ENCODE data around the gene MCCC1.

The MCCC1 gene

DNA sequence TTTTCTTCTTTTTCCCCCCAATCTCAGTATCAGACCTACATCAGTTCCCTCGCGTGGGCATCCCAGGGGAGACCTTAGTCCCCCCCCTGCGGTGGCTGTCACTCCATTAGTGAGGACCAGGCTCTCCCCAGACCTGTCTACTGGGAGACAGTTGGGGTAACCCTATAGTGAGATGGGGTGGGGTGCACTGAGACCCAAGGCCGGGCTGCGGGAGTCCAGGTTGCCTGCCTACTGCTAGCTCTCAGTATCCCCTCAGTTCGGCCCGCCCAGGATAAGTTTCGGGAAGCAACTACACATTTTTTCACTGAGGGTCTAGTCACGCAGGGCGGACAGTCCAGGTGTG, 118.3 kb downstream of the MCCC1 start:
- no peak for DNase-seq (ENCODE audit: low read depth, low spot score)

DNA sequence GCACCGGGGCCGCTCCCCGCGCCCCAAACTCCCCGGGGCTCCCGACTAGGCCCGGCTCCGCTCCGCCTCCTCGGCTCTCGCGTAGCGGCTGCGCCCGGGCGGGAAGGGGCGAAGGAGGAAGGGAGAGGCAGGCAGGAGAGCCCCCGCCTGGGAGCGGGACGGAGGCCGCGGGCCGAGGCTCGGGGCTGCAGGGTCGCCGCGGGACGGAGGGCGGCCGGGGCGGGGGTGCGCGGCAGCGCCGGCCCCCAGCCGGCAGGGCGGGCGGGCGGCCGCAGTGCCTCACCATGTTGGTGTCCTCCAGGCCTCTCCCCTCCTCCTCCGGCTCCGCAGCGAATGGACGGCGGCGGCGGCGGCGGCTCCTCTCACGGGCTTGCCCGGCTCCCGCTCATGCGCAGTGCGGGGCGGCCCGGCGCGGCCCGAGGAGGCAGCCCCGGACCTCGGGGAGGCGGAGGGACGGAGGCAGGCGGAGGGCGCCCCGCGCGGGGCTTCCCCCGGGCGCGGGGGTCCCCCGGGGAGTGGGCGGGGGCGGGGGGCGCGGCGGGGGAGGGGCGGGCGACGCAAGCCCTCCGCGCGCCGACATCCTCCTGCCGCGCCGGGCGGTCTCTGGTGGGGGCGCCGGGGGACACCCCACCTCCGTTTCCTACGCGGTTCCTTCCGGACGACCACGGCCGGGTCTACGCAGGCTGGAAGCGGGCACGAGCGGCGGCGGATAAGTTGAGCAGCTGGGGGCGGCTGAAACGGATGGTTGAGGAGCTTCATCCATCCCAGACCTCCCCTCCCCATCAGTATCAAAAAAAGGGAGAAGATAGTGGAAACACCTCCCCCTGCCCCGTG, 118.9 kb downstream of the MCCC1 start, which contains the start of gene DCUN1D1:
DCUN1D1 (minus strand) TSS at position 335 of the 834 bp plus-strand sequence; CDS start at position 286, 49 bp downstream.
- DNase-seq (ENCODE audit: low read depth, low spot score) = no peak

DNA sequence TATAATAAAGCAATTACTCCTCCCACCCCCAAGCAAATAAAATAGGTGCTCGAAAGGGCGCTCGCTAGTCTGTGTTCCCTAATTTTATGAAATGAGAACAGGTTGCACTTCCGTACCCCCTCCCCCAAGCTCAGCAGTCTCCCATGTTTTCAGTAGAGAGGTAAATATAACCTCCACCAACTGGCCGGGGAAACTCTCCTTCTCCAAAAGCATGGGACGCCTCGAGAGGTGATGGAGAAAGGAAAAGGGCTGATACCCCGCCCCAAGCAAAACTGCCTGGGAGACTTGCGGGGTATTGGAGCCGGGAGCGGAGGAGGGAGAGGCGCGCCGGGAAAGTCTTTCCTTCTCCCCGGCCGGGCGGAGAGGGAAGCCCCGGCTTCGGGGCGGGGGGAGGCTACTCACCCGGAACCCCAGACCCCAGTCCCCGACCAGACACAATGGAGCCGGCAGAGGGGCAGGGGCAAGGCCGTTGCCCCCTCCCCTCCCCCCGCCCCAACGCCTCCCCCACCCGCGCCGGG, 119.6 kb downstream of the MCCC1 start:
- DNase-seq (ENCODE audit: low read depth, low spot score) = no peak

- DNase-seq (ENCODE audit: low read depth, low spot score) = no peak
These were observed 120.1 kb downstream of the MCCC1 start for GRCh38 chr3:182979103-182979673.

GRCh38 chr3:182978387-182978786, 120.9 kb downstream of the MCCC1 start:
- DNase-seq (ENCODE audit: low read depth, low spot score) = no peak

- DNase-seq (ENCODE audit: low read depth, low spot score) = no peak
These were observed 126.2 kb downstream of the MCCC1 start for GRCh38 chr3:182973047-182973446.

DNA sequence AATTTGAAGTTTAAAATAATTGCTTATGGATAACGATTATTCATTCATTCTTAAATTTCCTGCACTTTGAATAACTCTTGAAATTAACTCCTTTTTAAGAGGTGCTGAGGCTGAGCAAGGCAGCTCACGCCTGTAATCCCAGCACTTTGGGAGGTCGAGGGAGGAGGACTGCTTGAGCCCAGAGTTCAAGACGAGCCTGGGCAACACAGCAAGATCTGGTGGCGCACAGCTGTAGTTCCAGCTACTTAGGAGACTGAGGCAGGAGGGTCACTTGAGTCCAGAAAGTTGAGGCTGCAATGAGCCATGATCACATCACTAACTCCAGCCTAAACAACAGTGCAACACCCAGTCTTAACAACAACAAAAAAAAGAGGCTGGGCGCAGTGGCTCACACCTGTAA, 126.9 kb downstream of the MCCC1 start:
- no peak for DNase-seq (ENCODE audit: low read depth, low spot score)

- DNase-seq (ENCODE audit: low read depth, low spot score) = no peak
These were observed 127.7 kb downstream of the MCCC1 start for GRCh38 chr3:182971637-182972036.

DNA sequence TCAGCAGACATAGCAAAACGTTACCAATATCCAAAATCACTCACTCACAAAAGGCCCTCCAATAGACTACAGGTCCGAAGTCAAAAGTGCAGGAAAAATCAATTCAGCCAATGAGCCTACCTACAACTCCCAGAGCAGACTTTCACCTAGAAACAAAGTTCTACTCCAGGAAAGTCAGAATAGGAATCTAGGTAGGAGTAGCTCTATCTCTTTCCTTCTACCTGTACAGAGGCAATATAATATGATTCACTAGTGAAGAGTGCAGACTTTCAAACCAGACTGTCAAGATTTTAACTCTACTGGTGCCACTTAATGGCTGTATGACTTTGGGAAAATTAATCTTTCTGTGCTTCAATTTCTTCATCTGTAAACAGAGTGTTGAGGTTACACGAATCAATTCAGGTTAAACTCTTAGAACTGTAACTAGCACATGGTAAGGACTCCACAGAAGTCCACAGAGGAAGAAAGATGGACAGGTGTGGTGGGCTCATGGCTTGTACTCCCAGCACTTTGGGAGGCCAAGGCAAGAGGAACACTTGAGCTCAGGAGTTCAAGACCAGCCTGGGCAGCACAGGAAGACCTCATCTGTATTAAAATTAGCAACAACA, 128.4 kb downstream of the MCCC1 start:
- DNase-seq (ENCODE audit: low read depth, low spot score) = no peak

DNA sequence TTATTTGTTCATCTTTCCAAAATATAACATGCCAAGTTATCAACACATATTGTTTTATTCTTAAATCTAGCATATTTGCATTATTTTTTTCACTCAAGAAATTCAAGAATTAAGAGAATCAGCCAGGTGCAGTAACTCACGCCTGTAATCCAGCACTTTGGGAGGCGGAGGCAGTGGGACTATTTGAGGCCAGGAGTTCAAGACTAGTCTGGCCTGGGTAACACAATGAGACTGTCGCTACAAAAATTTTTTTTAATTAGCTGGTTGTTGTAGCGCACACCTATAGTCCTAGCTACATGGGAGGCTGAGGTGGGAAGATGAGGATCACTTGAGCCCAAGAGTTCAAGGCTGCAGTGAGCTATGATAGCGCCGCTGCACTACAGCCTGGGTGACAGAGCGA, 129.4 kb downstream of the MCCC1 start:
- no peak for DNase-seq (ENCODE audit: low read depth, low spot score)

DNA sequence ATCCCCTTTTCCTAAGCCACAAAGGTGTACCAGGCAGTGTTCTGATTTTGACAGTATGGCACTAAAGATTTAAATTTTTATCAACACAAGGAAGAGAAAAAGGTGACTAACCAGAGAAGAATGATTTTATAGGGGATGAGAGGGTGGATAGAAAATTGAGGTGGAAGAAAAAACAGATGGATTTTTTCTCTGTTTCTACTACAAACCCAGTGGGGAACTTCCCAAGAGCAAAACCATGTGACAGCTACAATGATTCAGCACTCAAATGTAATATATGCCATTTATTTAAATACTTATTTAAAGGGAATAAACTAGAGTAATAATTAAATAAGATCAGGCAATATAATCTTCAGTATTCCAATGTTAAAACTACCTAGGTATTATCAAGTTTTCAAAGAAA, 130.0 kb downstream of the MCCC1 start:
- no peak for DNase-seq (ENCODE audit: low read depth, low spot score)

DNA sequence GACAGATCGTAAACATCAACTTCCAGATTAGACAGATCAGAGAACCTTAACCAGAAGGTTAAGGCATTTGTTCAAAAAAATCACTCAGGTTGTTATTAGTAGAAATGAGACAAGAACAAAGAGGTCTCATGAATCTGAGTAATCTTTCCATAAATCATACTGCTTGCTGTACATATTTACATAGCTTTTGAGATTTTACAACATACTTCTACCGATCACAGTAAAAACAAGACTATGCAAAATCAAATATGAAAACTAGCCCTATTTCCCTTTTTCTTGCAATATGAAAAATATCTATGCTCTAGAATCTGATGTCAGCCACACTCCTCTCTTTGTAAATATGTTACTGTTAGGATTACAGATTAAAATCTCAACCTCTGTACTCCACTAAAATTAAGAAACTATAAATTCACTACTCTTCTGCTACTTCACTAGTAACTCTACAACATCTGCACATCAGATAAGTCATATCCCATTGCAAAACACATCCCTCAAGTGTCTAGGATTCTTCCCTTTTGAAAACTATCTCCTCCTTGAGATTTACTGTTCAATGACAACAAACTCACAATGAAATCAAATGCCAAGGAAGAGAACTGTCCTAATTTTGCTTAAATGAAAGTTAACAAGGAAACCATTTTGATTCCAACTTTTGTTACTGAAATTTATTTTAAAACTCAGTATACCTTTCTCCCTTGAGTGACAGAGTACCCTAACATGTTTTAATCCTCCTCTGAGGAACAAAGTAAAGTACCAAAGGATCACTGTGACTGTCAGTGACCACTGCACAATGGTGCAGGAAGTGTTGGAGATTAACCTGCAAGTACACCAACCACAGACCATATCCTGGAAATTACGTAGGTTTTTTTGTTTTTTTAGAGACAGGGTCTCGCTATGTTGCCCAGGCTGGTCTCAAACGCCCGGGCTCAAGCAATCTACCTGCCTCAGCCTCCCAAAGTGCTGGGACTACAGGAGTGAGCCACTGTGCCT, 131.8 kb downstream of the MCCC1 start:
- DNase-seq (ENCODE audit: low read depth, low spot score) = no peak

DNA sequence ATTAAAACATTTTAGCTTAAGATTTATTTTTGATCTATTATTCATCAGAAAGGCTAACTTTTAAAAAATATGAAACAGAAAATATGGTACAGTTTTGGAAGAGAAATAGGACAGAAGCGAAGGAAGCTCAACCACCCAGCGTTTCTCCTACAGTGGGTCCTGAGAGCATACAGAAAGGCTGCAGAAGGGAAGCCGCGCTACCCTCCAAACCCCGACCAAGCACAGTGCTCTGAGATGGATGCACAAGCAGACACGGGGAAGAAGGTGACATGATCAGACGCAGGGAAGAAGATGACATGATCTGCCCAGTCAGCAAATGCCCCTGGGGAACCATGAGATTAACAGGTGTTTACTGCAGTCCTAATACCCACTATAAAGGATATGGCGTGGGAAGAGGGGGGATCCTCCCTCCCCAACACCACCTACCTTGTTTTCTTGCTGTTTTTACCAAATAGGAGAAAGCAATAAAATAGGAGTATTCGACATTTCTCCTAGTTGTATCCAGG, 133.4 kb downstream of the MCCC1 start:
- no peak for DNase-seq (ENCODE audit: low read depth, low spot score)
